A673 (cell line): ENCODE data around the gene CNTN5.

Source experiments
- CTCF ChIP-seq: fragments of 300-800, 200-600 bp; sonication (generic); conservative IDR thresholded peaks from 2 replicates; pipeline ENCODE4 v1.5.1; 2017; ENCODE audit warnings: low read depth, mild to moderate bottlenecking, antibody characterized with exemption, low read length, moderate library complexity, mixed read lengths
- EZH2 ChIP-seq: fragments of 200-600 bp; sonication (generic); IDR thresholded peaks from 2 replicates; pipeline ENCODE4 v1.6.1; 2017; ENCODE audit warnings: borderline replicate concordance, low read depth, mild to moderate bottlenecking, mixed read lengths, antibody characterized with exemption, low read length; ENCODE audit not compliant: poor library complexity, severe bottlenecking

DNA sequence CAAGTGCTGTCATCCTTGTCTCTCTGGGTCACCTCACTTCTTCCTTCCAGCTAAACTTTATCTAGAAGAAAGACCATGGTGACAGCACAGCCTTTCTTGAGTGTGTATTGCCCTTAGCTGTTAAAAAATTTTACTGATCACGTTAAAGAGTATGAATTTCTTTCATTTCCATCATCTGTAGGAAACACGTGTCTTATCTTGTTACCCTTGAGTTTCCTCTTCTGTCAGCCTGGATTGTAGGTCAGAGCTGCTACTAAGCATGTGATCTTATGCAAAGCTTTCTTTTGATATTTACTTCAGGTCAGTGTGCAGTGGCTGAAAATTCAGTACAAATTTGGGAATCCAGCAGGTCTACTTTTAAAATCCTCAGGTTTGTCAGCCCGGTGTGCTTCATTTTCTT lies 1154.1 kb downstream of the CNTN5 start:
- TF ChIP-seq CTCF (no peak), EZH2 (no peak)
